HL-60 (cell line): ENCODE results near the gene SLC16A11.
"Not testable (repeated sequence)": the region's sequence is repeated elsewhere in the genome, so short reads cannot be mapped to it uniquely, and the experiment has no call there.

Source experiments
- CTCF ChIP-seq: IDR thresholded peaks from one replicate; pipeline ENCODE4 v1.5.1; 2011; ENCODE audit warnings: low read length, control low read depth, inconsistent platforms; ENCODE audit not compliant: insufficient read depth
- POLR2AphosphoS5 ChIP-seq: IDR thresholded peaks from 2 replicates; pipeline ENCODE4 v1.6.1; 2012; ENCODE audit warnings: low read depth

- TF ChIP-seq CTCF, POLR2AphosphoS5: not testable (repeated sequence)
Observed at GRCh38 chr17:6993613-6994056, 50.3 kb downstream of the SLC16A11 start.
